ENCODE data around the gene EML3.

GRCh38 chr11:62592989-62593421 lies 19.6 kb downstream of the EML3 start:
- TF ChIP-seq POLR2A (IDR thresholded peaks at IDR 0.05) (no peak), CTCF (IDR thresholded peaks at IDR 0.05) (no peak), POLR2AphosphoS5 (IDR thresholded peaks at IDR 0.05) (no peak)

All from upper lobe of left lung (tissue), 4 donors.